NCI-H2107 (cell line): ENCODE data around the gene RCAN2.

Source experiments
- DNase-seq: peaks from one replicate; lab custom pipeline; 2025; lab: John Stamatoyannopoulos, UW

RCAN2 gene

DNA sequence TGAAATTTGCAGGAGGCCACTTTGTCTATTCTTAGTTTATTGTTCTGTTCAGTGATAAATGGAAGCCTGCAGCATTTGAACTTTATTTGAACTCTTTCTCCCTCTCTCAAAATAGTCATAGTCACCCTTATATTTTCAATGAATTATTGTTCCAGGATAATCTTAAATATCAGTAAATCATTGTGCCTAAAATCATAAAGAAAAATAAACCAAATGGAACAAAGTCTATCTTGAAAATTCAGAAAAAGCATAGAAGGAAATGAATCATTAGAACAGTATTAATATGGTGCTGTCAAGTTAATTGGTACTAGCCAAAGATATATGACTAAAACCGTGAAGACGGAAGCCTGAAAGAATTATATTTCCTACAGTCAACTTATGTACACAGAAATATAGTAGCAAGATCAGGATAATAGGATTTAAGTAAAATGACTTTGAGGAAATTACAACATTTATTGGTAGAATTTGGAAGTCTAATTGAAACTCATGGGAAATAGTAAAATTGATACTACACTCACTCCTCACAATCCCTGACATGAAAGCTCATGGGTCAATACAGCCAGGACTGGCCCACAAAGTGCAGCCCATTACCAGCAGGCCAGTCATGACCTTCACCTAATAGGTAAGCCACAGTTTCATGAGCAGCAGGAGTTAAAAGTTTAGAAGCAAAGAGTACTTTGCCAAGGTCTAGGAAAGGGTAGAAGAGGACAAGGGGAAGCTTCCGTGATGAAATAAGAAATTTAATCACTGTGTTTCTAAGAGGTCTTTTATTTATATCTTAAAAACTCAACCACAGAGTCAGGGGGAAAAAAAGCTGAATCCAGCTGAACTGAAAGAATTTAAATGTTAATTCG, 200.6 kb downstream of the RCAN2 start:
- no peak for DNase-seq

DNA sequence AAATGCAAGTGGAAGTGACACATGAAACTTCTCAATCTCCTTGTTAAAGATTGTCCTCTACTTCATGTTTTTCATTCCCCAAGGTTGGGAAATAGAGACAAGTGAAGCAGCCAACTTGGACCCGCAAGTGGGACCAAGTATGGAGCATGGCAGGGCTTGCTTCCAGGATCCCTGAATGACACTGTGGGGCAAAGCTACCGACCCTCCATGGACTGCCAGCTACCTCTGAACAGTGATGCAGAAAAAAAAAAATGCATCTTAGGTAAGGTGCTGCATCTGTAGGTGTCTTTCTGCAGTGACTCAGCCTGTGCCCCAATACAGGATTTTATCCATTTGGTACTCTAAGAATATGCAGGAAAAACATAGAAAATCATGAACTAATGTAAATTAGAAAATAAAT, 201.4 kb downstream of the RCAN2 start:
- no peak for DNase-seq

DNA sequence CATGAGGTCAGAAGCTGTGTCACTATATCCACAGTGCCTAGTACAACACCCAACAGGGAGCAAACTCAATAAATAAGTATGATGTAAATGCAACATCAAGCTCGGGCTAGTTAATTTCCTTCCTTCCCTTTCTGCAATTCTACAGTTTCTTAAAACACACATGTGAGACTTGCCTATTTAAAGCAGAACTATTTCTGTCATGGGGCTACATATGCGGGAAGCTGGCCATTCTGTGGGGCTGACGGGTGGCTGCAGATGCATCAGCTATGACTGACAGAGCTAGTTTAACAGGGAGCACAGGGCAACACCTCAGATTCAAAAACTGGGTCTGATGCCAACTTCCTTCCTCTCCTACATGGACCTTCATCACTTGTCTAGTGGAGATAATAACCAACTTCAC, 202.4 kb downstream of the RCAN2 start:
- no peak for DNase-seq

- no peak for DNase-seq
Measured at GRCh38 chr6:46287681-46288080, 203.6 kb downstream of the RCAN2 start.

- no peak for DNase-seq
Measured at GRCh38 chr6:46287043-46287442, 204.2 kb downstream of the RCAN2 start.

GRCh38 chr6:46284475-46284874, 206.8 kb downstream of the RCAN2 start:
- DNase-seq: no peak

DNA sequence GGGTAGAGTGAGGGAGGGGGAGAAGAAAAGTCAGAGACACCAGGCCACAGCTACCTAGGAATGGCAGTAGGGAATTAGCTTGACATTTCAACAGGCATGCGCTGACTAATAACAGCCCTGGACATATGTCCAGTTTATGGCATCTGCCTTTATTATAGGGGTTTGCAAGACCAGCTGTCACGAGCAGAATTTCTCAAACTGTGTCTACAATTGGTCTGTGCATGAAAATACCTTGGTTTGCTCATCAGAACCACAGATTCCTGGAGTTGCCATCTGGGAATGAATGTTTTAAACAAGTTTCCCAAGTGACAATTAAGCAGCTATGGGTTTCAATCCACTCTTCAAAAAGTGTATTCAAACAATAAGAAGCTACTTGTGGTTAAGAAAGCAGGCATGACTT, 210.1 kb downstream of the RCAN2 start:
- DNase-seq: no peak

DNA sequence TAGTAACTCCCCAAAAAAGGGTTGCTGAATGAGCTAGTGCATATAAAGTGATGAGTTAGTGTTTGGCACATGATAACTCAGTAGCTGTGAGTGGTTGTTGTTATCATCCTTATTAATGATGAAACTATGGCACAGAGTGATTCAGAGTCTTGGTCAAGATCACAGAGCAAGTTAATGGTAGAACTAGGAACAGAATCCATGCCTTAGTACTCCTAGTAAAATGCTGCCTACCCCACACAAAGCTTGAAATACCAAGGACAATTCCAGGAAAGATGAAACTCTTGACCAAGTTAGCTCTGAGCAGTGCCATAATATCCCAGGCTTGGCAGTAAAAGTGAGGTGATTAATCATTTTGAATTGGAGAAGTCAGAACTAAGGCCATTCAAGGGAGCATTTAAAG, 211.4 kb downstream of the RCAN2 start:
- DNase-seq: no peak

DNA sequence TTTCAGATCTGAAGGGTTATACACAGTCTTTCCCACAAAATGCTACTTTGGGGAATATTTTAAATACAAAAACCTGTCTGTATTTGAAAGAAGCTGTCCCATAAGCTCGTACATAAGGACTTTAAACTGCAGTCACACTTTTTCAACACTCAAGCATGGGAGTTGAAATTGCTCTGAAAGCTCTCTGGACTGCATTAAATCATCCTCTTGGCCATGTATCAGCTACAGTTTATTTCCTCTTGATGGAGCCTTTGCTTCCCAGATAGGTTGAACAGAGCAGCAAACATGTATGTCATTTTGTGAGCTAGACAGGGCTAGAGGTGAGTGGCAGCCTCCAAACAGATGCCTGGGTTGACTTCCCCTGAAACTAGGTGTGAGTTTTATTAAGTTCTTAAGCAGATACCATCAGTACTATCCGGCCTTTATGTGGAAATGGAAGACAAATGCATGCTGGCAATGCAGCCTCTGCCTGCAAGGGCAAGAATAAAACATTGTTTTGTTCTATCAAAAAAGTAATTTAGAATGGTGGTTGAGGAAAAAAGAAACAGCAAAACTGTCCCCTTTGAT, 214.6 kb downstream of the RCAN2 start:
- no peak for DNase-seq

DNA sequence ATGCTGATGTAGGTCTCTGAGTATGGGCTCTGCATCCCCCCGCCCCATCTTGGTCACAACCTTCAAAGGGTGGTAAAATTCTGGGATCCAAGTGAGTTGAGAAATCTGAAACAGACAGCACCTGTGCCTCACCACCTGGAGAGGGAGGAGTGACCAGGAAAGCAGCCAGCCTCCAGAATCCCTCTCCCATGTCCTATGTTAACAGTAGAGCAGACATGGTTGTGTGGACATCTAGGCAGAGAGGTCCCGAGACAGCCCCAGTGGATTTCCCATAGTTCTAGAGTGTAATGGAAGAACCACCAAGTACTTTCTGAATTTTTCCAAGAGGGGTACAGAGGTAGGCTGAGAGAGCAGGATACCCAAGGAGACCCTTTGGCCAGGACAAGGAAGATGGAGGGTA, 216.7 kb downstream of the RCAN2 start:
- DNase-seq: no peak

GRCh38 chr6:46273911-46274310, 217.3 kb downstream of the RCAN2 start:
- DNase-seq: no peak

GRCh38 chr6:46271728-46272127, 219.5 kb downstream of the RCAN2 start:
- no peak for DNase-seq

DNA sequence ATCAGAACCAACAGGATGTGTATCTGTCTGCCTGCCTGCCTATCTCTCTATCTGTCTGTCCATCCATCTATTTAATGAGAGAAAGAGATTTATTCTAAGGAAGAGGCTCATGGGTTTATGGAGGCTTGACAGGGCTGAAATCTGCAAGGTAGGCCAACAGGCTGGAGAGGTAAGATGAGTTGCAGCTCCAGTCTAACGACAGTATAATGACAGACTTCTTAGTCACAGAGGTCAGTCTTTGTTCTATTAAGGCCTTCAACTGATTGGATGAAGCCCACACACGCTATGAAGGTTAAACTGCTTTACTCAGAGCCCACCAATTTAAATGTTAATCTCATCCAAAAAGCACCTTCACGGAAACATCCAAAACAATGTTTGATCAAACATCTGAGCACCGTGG, 220.1 kb downstream of the RCAN2 start:
- no peak for DNase-seq

GRCh38 chr6:46270336-46270735, 220.9 kb downstream of the RCAN2 start:
- DNase-seq: no peak

- no peak for DNase-seq
Measured at GRCh38 chr6:46269447-46270229, 221.6 kb downstream of the RCAN2 start.

GRCh38 chr6:46267515-46267914, 223.7 kb downstream of the RCAN2 start:
- no peak for DNase-seq

- no peak for DNase-seq
Measured at GRCh38 chr6:46265373-46265772, 225.9 kb downstream of the RCAN2 start.

DNA sequence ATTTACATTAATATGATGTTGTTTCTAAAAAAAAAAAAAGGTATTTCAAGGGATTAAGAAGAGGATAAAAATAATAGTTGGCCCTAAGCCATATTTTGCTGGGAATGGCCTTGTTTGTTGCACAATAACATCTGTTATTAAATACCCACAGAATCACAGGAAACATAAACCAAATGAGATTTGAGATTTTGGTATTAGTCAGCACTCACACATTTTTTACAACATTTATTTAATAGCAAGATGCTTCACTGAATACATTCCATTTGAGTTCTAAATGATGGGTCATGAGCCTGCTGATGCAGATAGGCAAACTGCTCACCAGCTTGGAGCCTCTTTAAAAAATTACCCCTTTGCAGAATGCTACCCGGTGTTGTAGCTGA, 227.6 kb downstream of the RCAN2 start:
- no peak for DNase-seq

DNA sequence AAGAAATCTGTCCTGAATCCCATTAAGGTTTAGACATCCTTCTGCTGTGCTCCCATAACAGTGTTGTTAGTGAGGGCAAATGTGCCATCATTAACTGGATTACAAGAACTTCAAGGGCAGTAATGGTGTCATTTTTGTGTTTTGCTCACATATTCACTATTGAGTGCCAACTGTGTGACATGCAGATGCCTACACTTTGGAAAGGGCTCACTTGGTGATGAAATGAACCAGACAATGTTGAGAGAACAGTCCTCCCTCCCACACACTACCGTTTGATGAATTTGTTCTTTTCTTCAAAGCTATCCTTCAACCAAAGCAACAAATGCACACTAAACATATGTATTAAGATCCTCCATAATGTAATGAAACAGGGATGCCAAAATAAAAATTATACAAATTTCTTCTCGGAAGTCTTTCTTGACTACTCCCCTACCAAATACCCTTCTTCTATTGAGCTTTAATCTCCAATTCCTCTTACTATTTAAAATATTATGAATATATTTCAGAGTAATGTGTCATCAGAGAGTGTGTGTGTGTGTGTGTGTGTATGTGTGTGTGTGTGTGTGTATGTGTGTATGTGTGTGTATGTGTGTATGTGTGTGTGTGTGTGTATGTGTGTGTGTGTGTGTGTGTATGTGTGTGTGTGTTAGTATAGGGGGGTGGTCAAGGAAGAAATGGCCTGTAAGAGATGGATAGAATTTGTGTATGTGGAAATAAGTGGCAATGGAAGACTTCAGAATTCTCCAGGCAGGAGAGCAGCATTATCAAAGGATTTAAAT, 228.1 kb downstream of the RCAN2 start:
- no peak for DNase-seq

- DNase-seq: no peak
Measured at GRCh38 chr6:46258249-46258648, 233.0 kb downstream of the RCAN2 start.

DNA sequence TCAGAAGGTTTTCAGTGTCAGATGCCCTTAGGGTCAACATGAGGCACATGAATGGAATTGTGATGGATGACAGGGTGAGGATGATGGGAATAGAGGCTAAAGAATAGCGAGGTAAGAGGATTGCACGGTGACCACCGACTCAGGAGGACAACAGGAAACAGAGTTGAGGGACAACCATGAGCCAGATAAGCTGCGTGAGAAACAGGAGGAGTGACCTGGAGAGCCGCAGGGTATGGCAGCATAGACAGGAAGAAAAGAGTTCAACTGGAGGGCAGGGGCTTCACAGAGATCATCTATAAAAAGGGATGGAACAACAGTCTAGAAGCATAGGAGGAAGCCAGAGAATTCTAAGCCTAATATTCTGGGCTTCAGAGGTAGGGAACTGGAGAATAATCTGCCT, 235.7 kb downstream of the RCAN2 start:
- DNase-seq: no peak

GRCh38 chr6:46254946-46255345, 236.3 kb downstream of the RCAN2 start:
- no peak for DNase-seq
